ENCODE data around the gene DAB1.
A peak's percentile ranks its signal among the peaks of the same experiment; 100 is the strongest.

DAB1 gene

GRCh38 chr1:57063406-57064125 is 360.3 kb downstream of the DAB1 start:
- DNase-seq = no peak

- no peak for DNase-seq
Measured at GRCh38 chr1:57061369-57061768, 362.5 kb downstream of the DAB1 start.

GRCh38 chr1:57060451-57060850 is 363.4 kb downstream of the DAB1 start:
- no peak for DNase-seq

- DNase-seq = no peak
Measured at GRCh38 chr1:57058652-57059501, 365.0 kb downstream of the DAB1 start.

- DNase-seq = no peak
Measured at GRCh38 chr1:57048856-57049255, 375.0 kb downstream of the DAB1 start.

- no peak for DNase-seq
Measured at GRCh38 chr1:57046462-57046861, 377.4 kb downstream of the DAB1 start.

GRCh38 chr1:57041901-57042300 is 382.0 kb downstream of the DAB1 start:
- DNase-seq = no peak

GRCh38 chr1:57040811-57041210 is 383.0 kb downstream of the DAB1 start:
- no peak for DNase-seq

- DNase-seq = no peak
Measured at GRCh38 chr1:57036641-57037579, 386.9 kb downstream of the DAB1 start.

GRCh38 chr1:57034713-57035112 is 389.1 kb downstream of the DAB1 start:
- DNase-seq = no peak

- DNase-seq = no peak
Measured at GRCh38 chr1:57033222-57034001, 390.4 kb downstream of the DAB1 start.

GRCh38 chr1:57026624-57027354 is 397.1 kb downstream of the DAB1 start:
- DNase-seq = no peak

- DNase-seq = no peak
Measured at GRCh38 chr1:57024855-57025254, 399.0 kb downstream of the DAB1 start.

GRCh38 chr1:57024428-57024827 is 399.4 kb downstream of the DAB1 start:
- no peak for DNase-seq

- DNase-seq = no peak
Measured at GRCh38 chr1:57020216-57020615, 403.6 kb downstream of the DAB1 start.

- DNase-seq = no peak
Measured at GRCh38 chr1:57019236-57019839, 404.5 kb downstream of the DAB1 start.

- DNase-seq = no peak
Measured at GRCh38 chr1:57018119-57018518, 405.7 kb downstream of the DAB1 start.

- DNase-seq = peak; percentile 14
Measured at GRCh38 chr1:57017717-57018116, 406.1 kb downstream of the DAB1 start.

- DNase-seq = no peak
Measured at GRCh38 chr1:57017200-57017599, 406.7 kb downstream of the DAB1 start.

- no peak for DNase-seq
Measured at GRCh38 chr1:57015071-57015470, 408.8 kb downstream of the DAB1 start.

GRCh38 chr1:57013522-57013921 is 410.3 kb downstream of the DAB1 start:
- no peak for DNase-seq
